CD4-positive, alpha-beta T cell (primary cell): ENCODE results near the gene SOHLH2. TPM values are rescaled to one million over a fixed set of nuclear protein-coding genes. Genes with fewer than 3 reads are reported as not detected.

Experiments used
- ATAC-seq: fragments of 200-7000 bp; cut with Tn5 transposase; one replicate; pipeline ENCODE4 v1.10.0; 2022; ENCODE audit warnings: mild to moderate bottlenecking; ENCODE audit not compliant: poor library complexity
- CTCF ChIA-PET: fragments of 350-600 bp; sonication (Branson Sonifier 250); formaldehyde crosslinking; loops from one replicate; lab custom pipeline; 2021; ENCODE audit warnings: antibody characterized with exemption, inconsistent platforms; lab: Charles Lee
- POLR2A ChIA-PET: fragments of 350-600 bp; sonication (Branson Sonifier 250); formaldehyde crosslinking; loops from one replicate; lab custom pipeline; 2021; ENCODE audit warnings: antibody characterized with exemption, inconsistent platforms; lab: Charles Lee
- DNase-seq, 14 experiments: peaks; one replicate each; pipeline ENCODE4 v3.0.0-alpha.2; 2013 to 2020; ENCODE audit warnings: mixed read lengths in 2 of 14
- H3K27ac ChIP-seq, 2 donors: one replicate each; pipeline versions ENCODE4 v1.5.1 to v1.7.0; 2013; ENCODE audit warnings: low read length in 2 of 2, low read depth in 1 of 2, mild to moderate bottlenecking in 1 of 2
- H3K27me3 ChIP-seq, 2 experiments: 1 replicate in 1 of 2; 2 replicates in 1 of 2; pipeline versions ENCODE4 v1.6.1 to v1.7.0; 2013; ENCODE audit warnings: low read length in 2 of 2, control low read depth in 1 of 2, mild to moderate bottlenecking in 1 of 2, moderate library complexity in 1 of 2; ENCODE audit not compliant: insufficient read depth in 2 of 2, control insufficient read depth in 1 of 2
- H3K36me3 ChIP-seq: one replicate; pipeline ENCODE4 v1.6.1; 2013; ENCODE audit warnings: low read length, control low read depth; ENCODE audit not compliant: insufficient read depth
- H3K4me1 ChIP-seq: one replicate; pipeline ENCODE4 v1.6.1; 2013; ENCODE audit warnings: low read length, control low read depth; ENCODE audit not compliant: insufficient read depth
- H3K4me3 ChIP-seq: one replicate; pipeline ENCODE4 v1.5.1; 2013; ENCODE audit warnings: mild to moderate bottlenecking, low read length, moderate library complexity
- H3K9me3 ChIP-seq, 2 experiments: 1 replicate in 1 of 2; 2 replicates in 1 of 2; pipeline versions ENCODE4 v1.6.1 to v1.7.0; 2013; ENCODE audit warnings: low read length in 2 of 2, mild to moderate bottlenecking in 2 of 2, control low read depth in 1 of 2, moderate library complexity in 1 of 2; ENCODE audit not compliant: control insufficient read depth in 1 of 2, insufficient read depth in 1 of 2
- H3K27ac Mint-ChIP-seq: one replicate; pipeline ENCODE4 v1.8.0; 2020; ENCODE audit warnings: mixed read lengths
- H3K27me3 Mint-ChIP-seq: one replicate; pipeline ENCODE4 v1.8.0; 2021; ENCODE audit warnings: mixed read lengths
- H3K36me3 Mint-ChIP-seq: one replicate; pipeline ENCODE4 v1.8.0; 2021; ENCODE audit warnings: low read depth, mixed read lengths
- H3K4me1 Mint-ChIP-seq: one replicate; pipeline ENCODE4 v1.8.0; 2021; ENCODE audit warnings: low read depth, mixed read lengths
- H3K4me3 Mint-ChIP-seq: one replicate; pipeline ENCODE4 v1.8.0; 2020; ENCODE audit warnings: mild to moderate bottlenecking, mixed read lengths
- H3K9me3 Mint-ChIP-seq: one replicate; pipeline ENCODE4 v1.8.0; 2020; ENCODE audit warnings: mixed read lengths
- CTCF ChIP-seq: fragments of 200-600 bp; IDR thresholded peaks from one replicate; pipeline ENCODE4 v1.8.0; 2022; ENCODE audit warnings: antibody characterized with exemption, mild to moderate bottlenecking
- intact Hi-C, 2 experiments: fragments of 100-400 bp; cut with DNase I in 1 of 2; cut with micrococcal nuclease in 1 of 2; formaldehyde crosslinking; loops; one replicate each; pipeline versions ENCODE4 v1.15.1 to v1.9.0; 2023 to 2025; cut with DNase I, micrococcal nuclease
- total RNA-seq, 174 experiments: library from RNA in 2 of 174; stranded (reverse) in 2 of 174; gene quantifications; one replicate each; pipeline ENCODE4 v1.2.3 and lab custom pipeline; 2021 to 2026

Gene SOHLH2
- total RNA-seq, 2 experiments from 2014 or later = not detected

- Mint-ChIP-seq H3K27me3 (peaks cover 66% of the 10 kb centered on the region), H3K4me3 (no peak within 1 kb of the TSS), H3K9me3 (no peaks in the 10 kb centered on the region), H3K27ac (no peak within 1 kb of the TSS), H3K4me1 (no peaks in the 10 kb centered on the region), H3K36me3 (no peaks in the 10 kb centered on the region)
- DNase-seq (no peak), ATAC-seq (no peak)
- intact Hi-C loops = no loop called here
- ChIA-PET POLR2A (no interaction called here), CTCF (no interaction called here)
- TF ChIP-seq CTCF = no peak
- no peaks in the 10 kb centered on the region for H3K36me3 ChIP-seq
- H3K27ac ChIP-seq = no peak within 1 kb of the TSS
- H3K4me1 ChIP-seq = no peaks in the 10 kb centered on the region
- peaks cover 16 to 27% of the 10 kb centered on the region in 2 experiments for H3K27me3 ChIP-seq
- no peak within 1 kb of the TSS for H3K4me3 ChIP-seq
- peaks cover 0 to 11% of the 10 kb centered on the region in 2 experiments for H3K9me3 ChIP-seq
Measured at GRCh38 chr13:36131222-36131930, 83.0 kb downstream of the SOHLH2 start, which contains the start of gene DCLK1. Gene DCLK1 (minus strand): TSS chr13:36131382.

- no peak overlapping the region for H3K4me3 ChIP-seq
- DNase-seq = no peak
- intact Hi-C loops = no loop called here
- no peaks in the 10 kb centered on the region for H3K36me3 Mint-ChIP-seq
- no peaks in the 10 kb centered on the region for H3K4me1 Mint-ChIP-seq
- H3K27me3 Mint-ChIP-seq = peaks cover 64% of the 10 kb centered on the region
- H3K27ac Mint-ChIP-seq = no peak overlapping the region
- peaks cover 0 to 15% of the 10 kb centered on the region in 2 experiments for H3K9me3 ChIP-seq
- no peak overlapping the region for H3K4me3 Mint-ChIP-seq
- no peak for TF ChIP-seq CTCF
- no peaks in the 10 kb centered on the region for H3K4me1 ChIP-seq
- no peaks in the 10 kb centered on the region for H3K9me3 Mint-ChIP-seq
- no peak for ATAC-seq
- no peaks in the 10 kb centered on the region for H3K36me3 ChIP-seq
- ChIA-PET CTCF (no interaction called here), POLR2A (no interaction called here)
- H3K27ac ChIP-seq = no peak overlapping the region
- H3K27me3 ChIP-seq = peaks cover 16 to 27% of the 10 kb centered on the region in 2 experiments
Measured at GRCh38 chr13:36130552-36131221, 83.7 kb downstream of the SOHLH2 start.

GRCh38 chr13:36130193-36130551, 84.2 kb downstream of the SOHLH2 start:
- Histone ChIP-seq H3K4me3 (no peak overlapping the region), H3K27me3 (peaks cover 14 to 27% of the 10 kb centered on the region in 2 experiments), H3K9me3 (peaks cover 0 to 16% of the 10 kb centered on the region in 2 experiments), H3K36me3 (no peaks in the 10 kb centered on the region), H3K27ac (no peak overlapping the region), H3K4me1 (no peaks in the 10 kb centered on the region)
- Mint-ChIP-seq H3K36me3 (no peaks in the 10 kb centered on the region), H3K9me3 (no peaks in the 10 kb centered on the region), H3K27me3 (peaks cover 59% of the 10 kb centered on the region), H3K4me3 (no peak overlapping the region), H3K4me1 (no peaks in the 10 kb centered on the region), H3K27ac (no peak overlapping the region)
- ChIA-PET CTCF (no interaction called here), POLR2A (no interaction called here)
- intact Hi-C loops = no loop called here
- ATAC-seq = no peak
- DNase-seq = no peak
- TF ChIP-seq CTCF = no peak
